Immature natural killer cell (primary cell): Measurements from ENCODE around the gene ALDH3A1. TPM values are rescaled to one million over a fixed set of nuclear protein-coding genes. Genes with fewer than 3 reads are reported as not detected.
"Not testable (repeated sequence)": the region's sequence is repeated elsewhere in the genome, so short reads cannot be mapped to it uniquely, and the experiment has no call there.

ENCODE experiments used
- DNase-seq, 3 donors: peaks; one replicate each; pipeline ENCODE4 v3.0.0; 2022; ENCODE audit warnings: mixed read lengths in 1 of 3
- H3K27ac Mint-ChIP-seq, 6 donors: one replicate each; pipeline ENCODE4 v1.8.0; 2020; ENCODE audit warnings: mixed read lengths in 6 of 6, mild to moderate bottlenecking in 5 of 6, inconsistent platforms in 4 of 6, moderate library complexity in 3 of 6
- H3K27me3 Mint-ChIP-seq, 3 donors: one replicate each; pipeline ENCODE4 v1.8.0; 2020 to 2021; ENCODE audit warnings: low read depth in 3 of 3, mild to moderate bottlenecking in 3 of 3, mixed read lengths in 3 of 3, moderate library complexity in 3 of 3, inconsistent platforms in 1 of 3
- H3K36me3 Mint-ChIP-seq, 3 donors: one replicate each; pipeline ENCODE4 v1.8.0; 2020; ENCODE audit warnings: mixed read lengths in 3 of 3, inconsistent platforms in 2 of 3, mild to moderate bottlenecking in 2 of 3
- H3K4me1 Mint-ChIP-seq, 2 donors: one replicate each; pipeline ENCODE4 v1.8.0; 2020; ENCODE audit warnings: inconsistent platforms in 2 of 2, mild to moderate bottlenecking in 2 of 2, mixed read lengths in 2 of 2, moderate library complexity in 1 of 2
- H3K4me3 Mint-ChIP-seq, 5 donors: one replicate each; pipeline ENCODE4 v1.8.0; 2020; ENCODE audit warnings: mild to moderate bottlenecking in 5 of 5, mixed read lengths in 5 of 5, inconsistent platforms in 3 of 5, moderate library complexity in 3 of 5
- H3K9me3 Mint-ChIP-seq, 6 donors: one replicate each; pipeline ENCODE4 v1.8.0; 2020; ENCODE audit warnings: mild to moderate bottlenecking in 6 of 6, mixed read lengths in 6 of 6, inconsistent platforms in 4 of 6, moderate library complexity in 3 of 6
- polyA plus RNA-seq, 3 donors: library from polyadenylated mRNA; unstranded; fragments of 300-500 nt; fragmentation: Illumina TruSeq; gene quantifications; one replicate each; pipeline ENCODE4 v1.2.3, GENCODE V29; 2021

Gene ALDH3A1
- polyA plus RNA-seq, 3 donors from 2014 or later: 0.31 to 0.43 TPM; not detected in 1

DNA sequence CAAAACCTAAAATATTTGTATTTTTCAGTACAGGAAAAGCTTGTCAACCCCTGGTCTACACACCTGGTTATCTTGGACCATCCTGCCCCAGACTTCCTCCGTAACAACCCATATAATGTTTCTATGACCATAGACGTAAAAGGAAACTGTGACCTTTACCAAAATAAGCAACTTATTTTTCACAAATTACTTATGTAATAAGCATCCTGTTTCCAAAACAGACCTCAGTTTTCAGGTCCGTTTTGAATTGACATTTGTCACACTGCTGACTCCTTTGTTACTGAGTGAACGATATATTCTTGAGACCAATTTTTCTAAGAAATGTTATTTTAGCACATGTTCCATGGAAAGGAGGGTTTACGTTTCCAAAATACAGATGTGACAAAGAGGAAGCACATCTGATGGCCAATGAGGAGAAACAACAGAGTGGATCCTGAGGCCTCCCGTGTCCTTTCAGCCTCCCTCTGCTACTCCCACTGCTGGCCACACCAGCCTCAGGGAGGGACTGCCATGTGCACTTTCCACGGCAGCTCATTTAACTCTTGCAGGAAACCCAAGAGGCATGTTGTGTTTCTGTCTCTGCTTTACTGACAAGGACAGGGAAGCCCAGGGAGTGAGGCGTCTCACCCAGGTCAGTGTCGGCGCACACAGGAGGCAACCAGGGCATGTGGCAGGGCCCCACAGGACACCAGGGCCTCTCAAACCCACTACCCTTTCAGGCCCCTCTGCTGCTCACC lies 20.1 kb upstream of the ALDH3A1 start:
- Mint-ChIP-seq H3K4me3 (no peak overlapping the region), H3K9me3 (no peaks in the 10 kb centered on the region)

DNA sequence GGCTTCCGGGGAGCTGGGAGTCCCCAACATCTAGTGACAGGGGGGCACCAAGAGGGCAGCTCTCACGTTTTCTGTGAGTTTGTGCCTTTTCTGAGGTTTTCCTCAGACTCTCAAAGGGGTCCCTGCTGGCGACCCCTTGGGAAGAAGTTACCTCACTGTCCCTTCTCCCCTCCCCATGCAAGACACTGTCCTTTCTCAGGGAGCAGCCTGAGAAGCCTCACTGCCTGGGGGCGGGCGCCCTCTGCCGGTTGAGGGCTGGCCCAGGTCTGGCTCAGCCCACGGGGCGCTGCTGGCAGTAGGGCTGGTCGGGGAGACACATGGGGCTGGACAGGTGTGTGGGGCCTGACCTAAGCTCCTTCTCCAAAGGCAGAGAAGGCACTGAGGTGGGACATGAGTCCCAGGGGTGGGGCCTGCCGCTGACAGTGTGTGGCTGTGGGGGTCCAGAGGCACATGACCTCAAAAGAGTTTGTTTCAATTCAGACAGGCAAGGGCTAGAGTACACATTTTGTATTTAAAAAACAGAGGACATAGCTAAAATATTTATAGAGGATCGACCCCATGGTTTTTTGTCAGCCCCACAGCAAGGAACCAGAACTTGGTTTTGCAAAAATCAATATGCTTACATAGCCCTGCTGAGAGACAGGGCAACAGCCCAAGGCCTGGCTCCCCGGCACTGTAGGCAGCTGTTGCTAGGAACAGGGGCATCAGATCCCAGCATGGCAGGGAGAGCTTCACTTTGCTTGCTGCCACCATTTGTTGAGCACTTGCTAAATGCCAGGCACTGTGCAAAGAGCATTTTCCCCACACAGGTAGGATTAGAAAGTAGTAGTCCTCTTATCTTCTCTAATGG lies 18.5 kb upstream of the ALDH3A1 start:
- peak; percentile 66 to 71 (median 67) for DNase-seq
- Mint-ChIP-seq H3K9me3 (no peaks in the 10 kb centered on the region), H3K27me3 (peaks cover 0 to 12% (median 2%) of the 10 kb centered on the region in 3 donors), H3K4me1 (peaks cover 0 to 2% of the 10 kb centered on the region in 2 donors), H3K36me3 (peaks cover 0 to 7% (median 5%) of the 10 kb centered on the region in 3 donors), H3K4me3 (no peak overlapping the region), H3K27ac (no peak overlapping the region)

More for the DNA sequence above, 20.1 kb upstream of the ALDH3A1 start:
- H3K4me1 Mint-ChIP-seq: peaks cover 2 to 6% of the 10 kb centered on the region in 2 donors
- H3K27me3 Mint-ChIP-seq: peaks cover 0 to 9% (median 2%) of the 10 kb centered on the region in 3 donors
- no peak for DNase-seq
- peaks cover 0 to 9% (median 7%) of the 10 kb centered on the region in 3 donors for H3K36me3 Mint-ChIP-seq
- H3K27ac Mint-ChIP-seq: no peak overlapping the region

- peaks cover 0 to 7% (median 2%) of the 10 kb centered on the region in 3 donors for H3K36me3 Mint-ChIP-seq
These were observed 17.9 kb upstream of the ALDH3A1 start for GRCh38 chr17:19766016-19766415.

DNA sequence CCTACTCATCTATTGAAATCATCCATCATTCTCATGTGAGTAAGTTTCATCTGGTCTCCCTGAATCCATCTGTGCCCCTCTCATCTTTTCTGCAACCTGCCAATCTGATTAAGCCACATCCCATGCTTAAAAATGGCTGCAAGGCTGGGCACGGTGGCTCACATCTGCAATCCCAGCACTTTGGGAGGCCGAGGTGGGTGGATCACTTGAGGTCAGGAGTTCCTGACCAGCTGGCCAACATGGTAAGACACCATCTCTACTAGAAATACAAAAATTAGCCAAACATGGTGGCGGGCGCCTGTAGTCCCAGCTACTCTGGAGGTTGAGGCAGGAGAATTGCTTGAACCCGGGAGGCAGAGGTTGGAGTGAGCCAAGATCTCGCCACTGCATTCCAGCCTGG lies 15.9 kb upstream of the ALDH3A1 start:
- not testable (repeated sequence) for H3K4me1 Mint-ChIP-seq, H3K36me3 Mint-ChIP-seq, H3K27ac Mint-ChIP-seq, H3K9me3 Mint-ChIP-seq, DNase-seq, H3K4me3 Mint-ChIP-seq
- H3K27me3 Mint-ChIP-seq: peaks cover 0 to 16% (median 4%) of the 10 kb centered on the region in 3 donors

More at GRCh38 chr17:19766016-19766415, 17.9 kb upstream of the ALDH3A1 start:
- Mint-ChIP-seq H3K27me3 (peaks cover 0 to 13% (median 4%) of the 10 kb centered on the region in 3 donors), H3K27ac (no peak overlapping the region), H3K4me3 (no peak overlapping the region), H3K4me1 (peaks cover 0 to 2% of the 10 kb centered on the region in 2 donors), H3K9me3 (no peaks in the 10 kb centered on the region)
- no peak for DNase-seq

DNA sequence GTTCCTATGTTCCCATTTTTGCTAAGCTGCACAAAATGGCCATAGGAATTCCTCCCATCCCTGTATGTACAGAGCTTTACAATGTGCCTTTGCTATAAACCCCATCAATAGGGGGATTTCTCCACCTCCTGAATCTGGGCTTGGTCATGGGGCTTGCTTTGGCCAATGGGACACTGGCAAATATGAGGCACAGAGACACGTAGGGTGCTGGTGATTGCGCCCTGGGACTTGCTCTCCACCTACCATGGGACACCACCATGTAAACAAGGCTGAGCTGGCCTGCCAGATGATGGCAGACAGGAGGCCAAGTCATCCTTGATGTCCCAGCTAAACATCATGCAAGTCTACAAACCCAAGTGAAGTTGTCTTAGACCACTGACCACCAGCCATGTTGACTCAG lies 15.3 kb upstream of the ALDH3A1 start:
- no peak overlapping the region for H3K27ac Mint-ChIP-seq
- no peak for DNase-seq
- H3K36me3 Mint-ChIP-seq: no peaks in the 10 kb centered on the region
- H3K27me3 Mint-ChIP-seq: peaks cover 0 to 16% (median 4%) of the 10 kb centered on the region in 3 donors
- no peak overlapping the region for H3K4me3 Mint-ChIP-seq
- no peaks in the 10 kb centered on the region for H3K9me3 Mint-ChIP-seq
- peaks cover 0 to 2% of the 10 kb centered on the region in 2 donors for H3K4me1 Mint-ChIP-seq

- Mint-ChIP-seq H3K4me1 (peaks cover 0 to 2% of the 10 kb centered on the region in 2 donors), H3K27ac (no peak overlapping the region), H3K9me3 (no peaks in the 10 kb centered on the region), H3K4me3 (no peak overlapping the region), H3K27me3 (peaks cover 0 to 16% (median 4%) of the 10 kb centered on the region in 3 donors), H3K36me3 (no peaks in the 10 kb centered on the region)
- DNase-seq: peak; percentile 32 to 64 (median 34)
These were observed 14.4 kb upstream of the ALDH3A1 start for GRCh38 chr17:19762515-19762961.

GRCh38 chr17:19760746-19761145 lies 12.6 kb upstream of the ALDH3A1 start:
- DNase-seq: no peak
- no peaks in the 10 kb centered on the region for H3K9me3 Mint-ChIP-seq
- H3K27me3 Mint-ChIP-seq: peaks cover 1 to 16% (median 4%) of the 10 kb centered on the region in 3 donors
- H3K36me3 Mint-ChIP-seq: no peaks in the 10 kb centered on the region
- peak overlapping the region in 1 of 6 donors; percentile 67 for H3K27ac Mint-ChIP-seq
- no peak overlapping the region for H3K4me3 Mint-ChIP-seq
- no peaks in the 10 kb centered on the region for H3K4me1 Mint-ChIP-seq

- H3K4me3 Mint-ChIP-seq: no peak overlapping the region
- H3K27me3 Mint-ChIP-seq: peaks cover 1 to 16% (median 7%) of the 10 kb centered on the region in 3 donors
- H3K27ac Mint-ChIP-seq: no peak overlapping the region
- no peaks in the 10 kb centered on the region for H3K4me1 Mint-ChIP-seq
- no peaks in the 10 kb centered on the region for H3K36me3 Mint-ChIP-seq
- DNase-seq: no peak
- no peaks in the 10 kb centered on the region for H3K9me3 Mint-ChIP-seq
These were observed 11.8 kb upstream of the ALDH3A1 start for GRCh38 chr17:19759568-19760549.

DNA sequence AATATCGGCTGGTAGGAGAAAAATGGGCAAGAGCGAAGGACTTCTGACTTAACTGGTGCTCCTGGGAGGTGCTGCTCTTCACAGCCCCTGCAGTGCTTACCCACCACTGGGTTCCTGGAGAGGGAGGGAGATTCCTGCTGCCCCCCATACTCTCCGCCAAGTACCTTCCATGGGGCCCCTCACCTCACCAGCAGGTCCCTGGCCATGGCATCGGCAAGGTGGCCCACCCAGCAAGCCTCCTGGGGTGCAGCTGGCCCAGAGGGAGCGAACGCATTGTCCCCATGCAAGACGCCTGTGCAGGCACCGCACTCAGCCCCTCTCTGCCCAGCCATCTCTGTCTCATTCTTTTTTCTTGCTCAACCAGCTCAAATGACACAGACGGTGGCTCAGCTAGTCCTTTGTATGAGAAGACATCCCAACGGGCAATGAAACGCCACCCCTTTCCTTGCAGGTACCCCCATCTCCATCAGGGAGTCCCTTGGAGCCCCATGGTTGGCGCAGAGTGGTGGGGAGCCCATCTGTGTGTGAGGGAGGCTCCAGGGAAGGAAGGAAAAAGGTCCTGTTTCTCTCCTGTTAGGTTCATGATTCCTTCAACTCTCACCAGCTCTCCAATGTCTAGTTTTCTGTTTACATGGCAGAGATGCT lies 9.6 kb upstream of the ALDH3A1 start:
- Mint-ChIP-seq H3K27me3 (peaks cover 5 to 9% (median 5%) of the 10 kb centered on the region in 3 donors), H3K27ac (no peak overlapping the region), H3K4me3 (no peak overlapping the region), H3K36me3 (no peaks in the 10 kb centered on the region), H3K9me3 (no peaks in the 10 kb centered on the region), H3K4me1 (no peaks in the 10 kb centered on the region)
- DNase-seq: no peak

- H3K27ac Mint-ChIP-seq: no peak overlapping the region
- peaks cover 5 to 9% (median 5%) of the 10 kb centered on the region in 3 donors for H3K27me3 Mint-ChIP-seq
- DNase-seq: no peak
- no peaks in the 10 kb centered on the region for H3K4me1 Mint-ChIP-seq
- no peaks in the 10 kb centered on the region for H3K9me3 Mint-ChIP-seq
- H3K4me3 Mint-ChIP-seq: no peak overlapping the region
- H3K36me3 Mint-ChIP-seq: no peaks in the 10 kb centered on the region
These were observed 8.4 kb upstream of the ALDH3A1 start for GRCh38 chr17:19756546-19756945.

DNA sequence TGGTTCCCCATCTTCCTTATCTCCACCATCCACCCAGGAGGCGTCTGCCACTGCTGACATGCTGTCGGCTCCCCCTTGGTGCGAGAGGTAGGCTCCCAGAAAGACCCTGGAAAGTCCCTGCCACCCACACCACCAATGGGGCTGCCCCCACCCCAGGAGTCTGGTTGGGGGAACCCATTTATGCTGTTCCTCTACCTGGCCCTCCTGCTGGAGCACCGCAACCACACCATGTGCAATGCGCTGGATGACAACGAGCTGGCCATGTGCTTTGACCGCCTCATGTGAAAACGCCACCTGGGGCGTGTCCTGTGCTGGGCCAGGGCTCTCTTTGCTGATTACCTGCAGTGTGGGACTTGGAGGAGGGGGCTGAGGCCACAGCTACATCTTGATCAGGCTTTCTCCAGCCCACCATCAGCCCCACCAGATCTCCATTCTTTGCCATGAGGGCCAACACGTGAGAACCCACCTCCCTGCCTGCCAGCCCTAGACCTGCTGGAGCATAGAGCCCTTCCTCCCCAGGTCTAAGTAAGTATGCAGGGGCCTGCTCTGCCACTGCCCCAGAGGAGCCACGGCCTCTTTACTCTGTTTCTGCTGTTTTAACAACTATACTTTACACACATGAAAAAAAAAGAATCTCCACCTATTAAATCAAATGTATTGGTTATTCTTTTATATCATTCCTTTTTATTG lies 7.9 kb upstream of the ALDH3A1 start:
- Mint-ChIP-seq H3K27ac (no peak overlapping the region), H3K4me1 (no peaks in the 10 kb centered on the region), H3K27me3 (peaks cover 2 to 8% (median 7%) of the 10 kb centered on the region in 3 donors), H3K4me3 (no peak overlapping the region), H3K9me3 (no peaks in the 10 kb centered on the region), H3K36me3 (no peaks in the 10 kb centered on the region)
- DNase-seq: no peak

DNA sequence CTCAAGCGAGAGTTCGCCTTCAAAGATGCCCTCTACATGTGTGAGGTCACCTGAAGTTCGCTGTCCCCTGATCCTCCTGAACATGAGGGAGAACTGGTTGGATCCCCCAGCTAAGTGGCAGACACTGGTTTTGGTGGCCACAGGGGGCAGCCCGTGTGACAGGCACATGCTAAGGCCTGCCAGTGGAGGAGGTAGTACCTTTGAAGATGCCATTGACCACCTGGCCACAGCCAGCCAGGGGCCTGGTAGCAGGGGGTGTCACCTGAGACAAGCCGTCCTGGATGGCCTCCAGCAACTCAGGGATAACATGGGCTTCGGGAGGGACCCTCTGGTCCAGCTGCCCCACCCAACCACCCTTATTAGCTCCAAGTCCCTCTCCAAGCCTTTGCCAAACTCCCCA lies 7.3 kb upstream of the ALDH3A1 start:
- H3K4me3 Mint-ChIP-seq: no peak overlapping the region
- peaks cover 2 to 8% (median 5%) of the 10 kb centered on the region in 3 donors for H3K27me3 Mint-ChIP-seq
- no peak overlapping the region for H3K27ac Mint-ChIP-seq
- H3K9me3 Mint-ChIP-seq: no peaks in the 10 kb centered on the region
- no peaks in the 10 kb centered on the region for H3K36me3 Mint-ChIP-seq
- no peak for DNase-seq
- no peaks in the 10 kb centered on the region for H3K4me1 Mint-ChIP-seq
